GM23338 (cell line): Measurements from ENCODE around the gene GMNC. TPM values are rescaled to one million over a fixed set of nuclear protein-coding genes. Genes with fewer than 3 reads are reported as not detected.
A peak's percentile ranks its signal among the peaks of the same experiment; 100 is the strongest.

Experiments used
- ATAC-seq: fragments of 200-7000 bp; cut with Tn5 transposase; 3 replicates; pipeline ENCODE4 v1.9.1; 2020
- DNase-seq: peaks from one replicate; pipeline ENCODE4 v3.0.0-alpha.2; 2015; ENCODE audit warnings: low spot score
- H2AFZ ChIP-seq: fragments of 200-600 bp; sonication (generic); 2 replicates; pipeline ENCODE4 v1.8.0; 2016; ENCODE audit warnings: antibody characterized with exemption, mild to moderate bottlenecking, moderate library complexity
- H3F3A ChIP-seq: fragments of 200-600 bp; sonication (generic); replicated peaks from 2 replicates; pipeline ENCODE4 v1.8.0; 2017; ENCODE audit warnings: antibody characterized with exemption, mixed run types, low read depth
- H3K27ac ChIP-seq: fragments of 200-600 bp; sonication (generic); 2 replicates; pipeline ENCODE4 v1.6.1; 2016; ENCODE audit warnings: low read depth
- H3K27me3 ChIP-seq: fragments of 200-600 bp; sonication (generic); 2 replicates; pipeline ENCODE4 v1.8.0; 2016; ENCODE audit warnings: mild to moderate bottlenecking, mixed run types, moderate library complexity; ENCODE audit not compliant: insufficient read depth
- H3K36me3 ChIP-seq: fragments of 200-600 bp; sonication (generic); 2 replicates; pipeline ENCODE4 v1.8.0; 2016; ENCODE audit warnings: mild to moderate bottlenecking; ENCODE audit not compliant: insufficient read depth
- H3K4me1 ChIP-seq: fragments of 200-600 bp; sonication (generic); 2 replicates; pipeline ENCODE4 v1.8.0; 2016; ENCODE audit warnings: mild to moderate bottlenecking, moderate library complexity; ENCODE audit not compliant: insufficient read depth
- H3K4me2 ChIP-seq: fragments of 200-600 bp; sonication (generic); 2 replicates; pipeline ENCODE4 v1.7.1; 2017; ENCODE audit warnings: mixed run types
- H3K4me3 ChIP-seq: fragments of 200-600 bp; sonication (generic); 2 replicates; pipeline ENCODE4 v1.6.1; 2016; ENCODE audit warnings: mixed run types
- H3K79me2 ChIP-seq: fragments of 200-600 bp; sonication (generic); replicated peaks from 2 replicates; pipeline ENCODE4 v1.8.0; 2017; ENCODE audit warnings: mild to moderate bottlenecking; ENCODE audit not compliant: insufficient read depth
- H3K9me2 ChIP-seq: fragments of 200-600 bp; sonication (generic); 2 replicates; pipeline ENCODE4 v1.8.0; 2017; ENCODE audit not compliant: insufficient read depth
- H4K20me1 ChIP-seq: fragments of 200-600 bp; sonication (generic); replicated peaks from 2 replicates; pipeline ENCODE4 v1.8.0; 2017; ENCODE audit warnings: mild to moderate bottlenecking; ENCODE audit not compliant: insufficient read depth
- H3K27ac Mint-ChIP-seq: 2 replicates; pipeline ENCODE4 v1.8.0; 2020; ENCODE audit warnings: inconsistent platforms, mild to moderate bottlenecking, moderate library complexity, mixed read lengths
- H3K27me3 Mint-ChIP-seq: 3 replicates; pipeline ENCODE4 v1.8.0; 2022; ENCODE audit warnings: low read depth, mild to moderate bottlenecking, moderate library complexity, mixed read lengths, inconsistent platforms; ENCODE audit not compliant: insufficient read depth, poor library complexity
- H3K36me3 Mint-ChIP-seq: 3 replicates; pipeline ENCODE4 v1.8.0; 2021; ENCODE audit warnings: low read depth, mild to moderate bottlenecking, inconsistent platforms, moderate library complexity, mixed read lengths
- H3K4me1 Mint-ChIP-seq: 3 replicates; pipeline ENCODE4 v1.8.0; 2020; ENCODE audit warnings: mild to moderate bottlenecking, inconsistent platforms, mixed read lengths
- H3K4me3 Mint-ChIP-seq: 3 replicates; pipeline ENCODE4 v1.8.0; 2021; ENCODE audit warnings: moderate library complexity, mild to moderate bottlenecking, inconsistent platforms, mixed read lengths
- H3K9me3 Mint-ChIP-seq: 3 replicates; pipeline ENCODE4 v1.8.0; 2020; ENCODE audit warnings: moderate library complexity, mild to moderate bottlenecking, inconsistent platforms, mixed read lengths
- CREB1 ChIP-seq: fragments of 250-450 bp; sonication (Bioruptor Pico); IDR thresholded peaks from 2 replicates; pipeline ENCODE4 v1.5.0; 2020; ENCODE audit warnings: low read depth, mild to moderate bottlenecking, moderate library complexity
- CTCF ChIP-seq, 2 experiments: fragments of 200-600 bp in 1 of 2; sonication (generic) in 1 of 2; conservative IDR thresholded peaks; 2 replicates each; pipeline versions ENCODE4 v1.5.1 to v1.6.1; 2016 to 2017; ENCODE audit warnings: antibody characterized with exemption in 2 of 2, low read depth in 2 of 2, mild to moderate bottlenecking in 2 of 2, moderate library complexity in 1 of 2
- ETS1 ChIP-seq: IDR thresholded peaks from 2 replicates; pipeline ENCODE4 v1.6.1; 2016; ENCODE audit warnings: antibody characterized with exemption
- POLR2AphosphoS5 ChIP-seq: IDR thresholded peaks from 2 replicates; pipeline ENCODE4 v1.6.1; 2016; ENCODE audit warnings: antibody characterized with exemption, low read depth
- REST ChIP-seq: IDR thresholded peaks from one replicate; pipeline ENCODE4 v1.6.1; 2018; ENCODE audit warnings: antibody characterized with exemption; ENCODE audit not compliant: unreplicated experiment
- ZNF462 ChIP-seq: fragments of 250-450 bp; sonication (Bioruptor Pico); IDR thresholded peaks from 2 replicates; pipeline ENCODE4 v1.5.0; 2020; ENCODE audit warnings: mild to moderate bottlenecking, moderate library complexity
- long read RNA-seq: library from polyadenylated mRNA; unstranded; transcript quantifications from one replicate; pipeline ENCODE4 v2.0.0, GENCODE V29; 2020; ENCODE audit not compliant: unreplicated experiment
- polyA plus RNA-seq: library from polyadenylated mRNA; unstranded; fragments of >200 nt; fragmentation: Nextera tagmentation; extraction: Ambion mirVana; gene quantifications from 2 replicates; pipeline ENCODE4 v1.2.1, GENCODE V29; 2016
- total RNA-seq: library from RNA; depleted of rRNA; stranded (reverse); fragments of >200 nt; shearing (Covaris generic); gene quantifications from 2 replicates; pipeline ENCODE4 v1.2.3, GENCODE V29; 2014; rRNA removed

The GMNC gene
- total RNA-seq (0.31 and 0.47 TPM in 2 replicates), polyA plus RNA-seq (0.13 TPM in 1 of 2 replicates, not detected in the other)
- long read RNA-seq: 0 reads

- H3K27ac Mint-ChIP-seq: no peak within 1 kb of the TSS
- peak within 1 kb of the TSS; percentile 88 for H3K4me2 ChIP-seq
- ATAC-seq (peak; percentile 97), DNase-seq (peak; percentile 79)
- peaks cover 19% of the 10 kb centered on the region for H3K4me1 Mint-ChIP-seq
- H3K27me3 ChIP-seq: peaks cover 52% of the 10 kb centered on the region
- H3K9me3 Mint-ChIP-seq: no peaks in the 10 kb centered on the region
- H2AFZ ChIP-seq: peak within 1 kb of the TSS; percentile 100
- H3K27me3 Mint-ChIP-seq: peaks cover 10% of the 10 kb centered on the region
- H3K4me1 ChIP-seq: peaks cover 13% of the 10 kb centered on the region
- no peaks in the 10 kb centered on the region for H4K20me1 ChIP-seq
- H3K79me2 ChIP-seq: no peaks in the 10 kb centered on the region
- H3K36me3 Mint-ChIP-seq: no peaks in the 10 kb centered on the region
- TF ChIP-seq POLR2AphosphoS5: no peak
- TF ChIP-seq CTCF (conservative IDR thresholded peaks at IDR 0.05; ENCODE audit: low read depth in 2 of 2): no peak
- peak; percentile 81 for TF ChIP-seq CREB1 (CRISPR knock-in tag)
- no peak within 1 kb of the TSS for H3K27ac ChIP-seq
- H3K4me3 Mint-ChIP-seq: peak within 1 kb of the TSS; percentile 86
- H3K4me3 ChIP-seq: peak within 1 kb of the TSS; percentile 84
- no peaks in the 10 kb centered on the region for H3F3A ChIP-seq
- no peaks in the 10 kb centered on the region for H3K36me3 ChIP-seq
- no peaks in the 10 kb centered on the region for H3K9me2 ChIP-seq
These were observed at the start of gene GMNC for GRCh38 chr3:190862209-190863118. GMNC (minus strand) TSS chr3:190862694; CDS start chr3:190862615, 79 bp downstream.

GRCh38 chr3:190911382-190911781 is 48.9 kb upstream of the GMNC start:
- no peak overlapping the region for H3K4me3 Mint-ChIP-seq
- Histone ChIP-seq H3F3A (no peaks in the 10 kb centered on the region), H4K20me1 (no peaks in the 10 kb centered on the region), H3K4me2 (no peak overlapping the region), H3K9me2 (no peaks in the 10 kb centered on the region; the same call in 1 of the 2 replicates), H3K36me3 (no peaks in the 10 kb centered on the region), H3K4me1 (no peaks in the 10 kb centered on the region), H3K27me3 (no peaks in the 10 kb centered on the region), H3K79me2 (no peaks in the 10 kb centered on the region), H2AFZ (no peak overlapping the region), H3K27ac (no peak overlapping the region), H3K4me3 (no peak overlapping the region)
- no peaks in the 10 kb centered on the region; the same call in 2 of the 3 replicates for H3K36me3 Mint-ChIP-seq
- H3K4me1 Mint-ChIP-seq: peaks cover 5% of the 10 kb centered on the region; the same call in 2 of the 3 replicates
- H3K9me3 Mint-ChIP-seq: peaks cover 4% of the 10 kb centered on the region
- no peaks in the 10 kb centered on the region for H3K27me3 Mint-ChIP-seq
- H3K27ac Mint-ChIP-seq: no peak overlapping the region
- ATAC-seq: peak; percentile 41; the same call in 2 of the 3 replicates
- no peak for DNase-seq
- TF ChIP-seq ZNF462 (CRISPR knock-in tag): no peak
- no peak for TF ChIP-seq REST
- TF ChIP-seq ETS1: no peak
